ENCODE data around the gene ITGB7.

The ITGB7 gene

DNA sequence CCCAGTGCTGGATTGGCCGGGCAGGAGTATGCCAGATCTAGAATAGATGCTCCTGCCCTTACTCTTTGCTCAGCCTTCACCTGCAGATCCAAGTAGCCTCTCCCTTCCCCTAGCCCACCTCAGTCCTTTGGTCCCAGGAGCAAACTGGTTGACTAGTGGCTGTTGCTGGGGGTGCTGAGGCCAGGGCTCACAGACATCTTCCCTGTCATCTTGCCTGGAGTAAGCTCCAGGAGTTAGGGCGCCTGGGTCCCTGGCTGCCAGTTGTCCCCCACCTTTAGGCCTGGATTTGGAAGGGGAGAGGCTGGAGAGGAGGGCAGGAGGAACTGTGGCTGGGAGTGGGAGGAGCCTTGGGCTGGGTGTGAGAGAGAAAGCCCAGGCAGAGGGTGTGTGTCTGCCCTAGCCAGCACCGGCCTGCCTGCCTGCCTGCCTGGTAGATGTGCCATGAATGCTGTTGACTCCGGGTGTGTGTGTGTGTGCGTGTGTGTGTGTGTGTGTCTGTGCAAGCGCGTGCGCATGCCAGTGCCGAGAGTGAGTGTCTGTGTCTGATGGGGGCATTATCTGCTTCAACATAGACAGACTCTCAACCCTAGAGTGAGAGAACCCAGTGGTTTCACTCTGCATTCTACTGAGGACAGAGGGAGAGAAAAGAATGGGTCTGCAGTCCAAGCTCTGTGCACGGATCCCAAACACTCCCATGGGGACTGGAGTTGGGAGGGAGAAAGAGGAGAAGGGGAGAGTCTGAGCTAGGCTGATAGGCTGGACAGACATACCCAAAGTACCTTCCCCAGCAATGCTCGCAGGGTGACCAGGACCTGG is 25.8 kb upstream of the ITGB7 start:
- TF ChIP-seq FOXP2 (optimal IDR thresholded peaks at IDR 0.05; ENCODE audit: borderline replicate concordance, extremely low read depth, extremely low read length, insufficient read depth) (no peak), POLR2AphosphoS5 (IDR thresholded peaks at IDR 0.05; ENCODE audit: low read depth, low read length) (no peak), TAF1 (IDR thresholded peaks at IDR 0.05; ENCODE audit: borderline replicate concordance, insufficient read depth, low read length) (no peak), SIN3A (IDR thresholded peaks at IDR 0.05; ENCODE audit: borderline replicate concordance, insufficient read depth, low read length) (no peak)
- TF ChIP-seq, protein P1, sequence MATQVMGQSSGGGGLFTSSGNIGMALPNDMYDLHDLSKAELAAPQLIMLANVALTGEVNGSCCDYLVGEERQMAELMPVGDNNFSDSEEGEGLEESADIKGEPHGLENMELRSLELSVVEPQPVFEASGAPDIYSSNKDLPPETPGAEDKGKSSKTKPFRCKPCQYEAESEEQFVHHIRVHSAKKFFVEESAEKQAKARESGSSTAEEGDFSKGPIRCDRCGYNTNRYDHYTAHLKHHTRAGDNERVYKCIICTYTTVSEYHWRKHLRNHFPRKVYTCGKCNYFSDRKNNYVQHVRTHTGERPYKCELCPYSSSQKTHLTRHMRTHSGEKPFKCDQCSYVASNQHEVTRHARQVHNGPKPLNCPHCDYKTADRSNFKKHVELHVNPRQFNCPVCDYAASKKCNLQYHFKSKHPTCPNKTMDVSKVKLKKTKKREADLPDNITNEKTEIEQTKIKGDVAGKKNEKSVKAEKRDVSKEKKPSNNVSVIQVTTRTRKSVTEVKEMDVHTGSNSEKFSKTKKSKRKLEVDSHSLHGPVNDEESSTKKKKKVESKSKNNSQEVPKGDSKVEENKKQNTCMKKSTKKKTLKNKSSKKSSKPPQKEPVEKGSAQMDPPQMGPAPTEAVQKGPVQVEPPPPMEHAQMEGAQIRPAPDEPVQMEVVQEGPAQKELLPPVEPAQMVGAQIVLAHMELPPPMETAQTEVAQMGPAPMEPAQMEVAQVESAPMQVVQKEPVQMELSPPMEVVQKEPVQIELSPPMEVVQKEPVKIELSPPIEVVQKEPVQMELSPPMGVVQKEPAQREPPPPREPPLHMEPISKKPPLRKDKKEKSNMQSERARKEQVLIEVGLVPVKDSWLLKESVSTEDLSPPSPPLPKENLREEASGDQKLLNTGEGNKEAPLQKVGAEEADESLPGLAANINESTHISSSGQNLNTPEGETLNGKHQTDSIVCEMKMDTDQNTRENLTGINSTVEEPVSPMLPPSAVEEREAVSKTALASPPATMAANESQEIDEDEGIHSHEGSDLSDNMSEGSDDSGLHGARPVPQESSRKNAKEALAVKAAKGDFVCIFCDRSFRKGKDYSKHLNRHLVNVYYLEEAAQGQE (IDR thresholded peaks at IDR 0.05; ENCODE audit: insufficient read depth in 1 of 2, low read depth in 2 of 2, low read length in 2 of 2) = no peak

DNA sequence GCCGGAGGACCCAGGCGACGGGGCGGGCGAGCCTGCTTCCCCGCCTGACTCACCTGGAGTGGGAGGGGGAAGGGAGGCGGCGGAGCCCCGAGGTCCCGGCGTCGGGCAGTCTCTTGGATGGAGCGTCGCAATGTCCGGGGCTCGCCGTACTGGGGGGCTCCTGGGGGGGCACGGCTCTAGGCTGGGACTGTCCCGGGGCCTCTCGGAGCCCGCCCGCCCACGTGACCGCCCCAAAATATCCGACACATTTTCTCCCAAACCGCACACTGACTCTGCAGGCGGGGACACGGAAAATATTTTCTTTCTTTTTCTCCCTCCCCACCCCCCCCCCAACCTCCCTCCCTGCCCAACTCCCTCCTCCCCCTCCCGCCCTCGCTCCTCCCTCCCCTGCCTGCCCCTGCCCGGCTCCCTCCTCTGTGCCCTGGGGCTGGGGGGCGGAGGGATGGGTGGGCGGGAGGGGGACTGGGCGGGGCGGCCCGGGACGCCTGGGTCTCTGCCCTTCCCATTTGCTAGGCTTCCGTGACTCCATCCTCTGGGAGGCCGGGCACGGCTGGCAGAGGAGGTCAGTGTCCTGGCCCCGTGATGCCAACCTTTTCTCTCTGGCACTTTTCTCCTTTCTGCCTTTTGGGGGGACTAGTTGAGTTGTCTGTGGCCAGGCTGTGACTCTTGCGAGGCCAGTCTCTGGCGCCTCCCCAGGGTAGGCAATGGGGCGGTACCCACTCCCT is 25.0 kb upstream of the ITGB7 start, which contains the start of gene RARG:
RARG (minus strand) TSS at position 289 of the 725 bp plus-strand sequence. CDS start 4,664 bp downstream, outside the sequence.
- TF ChIP-seq FOXP2 (optimal IDR thresholded peaks at IDR 0.05; ENCODE audit: borderline replicate concordance, extremely low read depth, extremely low read length, insufficient read depth) = no peak
- TF ChIP-seq TAF1 (IDR thresholded peaks at IDR 0.05; ENCODE audit: borderline replicate concordance, insufficient read depth, low read length) = no peak
- TF ChIP-seq, protein P1 (IDR thresholded peaks at IDR 0.05; ENCODE audit: insufficient read depth in 1 of 2, low read depth in 2 of 2, low read length in 2 of 2) = no peak
- TF ChIP-seq SIN3A (IDR thresholded peaks at IDR 0.05; ENCODE audit: borderline replicate concordance, insufficient read depth, low read length) = no peak
- TF ChIP-seq POLR2AphosphoS5 (IDR thresholded peaks at IDR 0.05; ENCODE audit: low read depth, low read length) = no peak

DNA sequence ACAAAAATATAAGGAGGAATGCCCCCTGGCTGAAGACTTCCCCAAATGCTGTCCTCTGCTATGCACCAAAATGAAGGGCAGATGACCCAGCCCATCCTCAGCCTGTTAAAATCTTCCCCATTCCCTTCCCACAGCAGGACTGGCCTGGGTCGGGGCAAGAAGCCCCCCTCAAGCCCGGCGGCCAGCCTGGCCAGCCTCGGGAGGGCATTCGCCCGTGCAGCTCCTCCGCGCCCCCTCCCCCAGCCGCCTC is 24.5 kb upstream of the ITGB7 start:
- TF ChIP-seq TAF1 (IDR thresholded peaks at IDR 0.05; ENCODE audit: borderline replicate concordance, insufficient read depth, low read length) (no peak), FOXP2 (optimal IDR thresholded peaks at IDR 0.05; ENCODE audit: borderline replicate concordance, extremely low read depth, extremely low read length, insufficient read depth) (no peak), POLR2AphosphoS5 (IDR thresholded peaks at IDR 0.05; ENCODE audit: low read depth, low read length) (no peak), SIN3A (IDR thresholded peaks at IDR 0.05; ENCODE audit: borderline replicate concordance, insufficient read depth, low read length) (no peak)
- TF ChIP-seq, protein P1 (IDR thresholded peaks at IDR 0.05; ENCODE audit: insufficient read depth in 1 of 2, low read depth in 2 of 2, low read length in 2 of 2) = no peak

DNA sequence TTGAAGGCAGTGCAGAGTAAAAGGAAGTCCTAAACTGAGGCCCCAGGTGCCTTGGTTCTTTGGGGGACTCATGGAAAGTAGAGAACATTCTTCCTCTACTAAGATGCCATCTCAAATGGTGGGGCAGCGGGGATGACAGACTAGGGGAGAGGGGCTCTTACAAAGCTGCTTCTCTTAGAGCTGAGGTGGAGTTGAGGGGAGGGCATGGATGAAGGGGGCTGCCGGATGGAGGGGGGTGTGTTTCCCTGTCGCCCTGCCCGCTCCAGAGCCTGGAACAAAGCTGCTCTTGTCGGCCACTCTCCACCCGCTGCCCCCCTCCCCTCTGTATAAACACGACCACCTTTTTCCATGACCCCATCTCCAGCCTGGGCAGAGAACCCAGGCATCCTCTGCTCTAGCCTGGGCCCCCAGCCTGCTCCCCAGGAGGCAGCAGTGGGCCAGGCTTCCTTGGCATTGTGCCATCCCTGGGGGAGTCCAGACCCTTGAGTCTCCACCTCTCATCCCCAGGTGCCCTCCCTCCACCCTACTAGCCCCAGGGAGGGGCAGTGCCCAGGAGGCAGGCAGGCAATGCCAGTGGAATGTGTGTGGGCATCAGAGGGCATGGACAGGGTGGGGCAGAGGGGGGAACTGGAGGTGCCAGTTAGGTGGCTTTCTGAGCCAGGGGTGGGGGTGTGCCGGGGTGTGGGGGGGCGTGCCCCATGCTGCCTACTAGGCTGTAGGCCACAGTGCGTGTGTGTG is 23.2 kb upstream of the ITGB7 start:
- TF ChIP-seq FOXP2 (optimal IDR thresholded peaks at IDR 0.05; ENCODE audit: borderline replicate concordance, extremely low read depth, extremely low read length, insufficient read depth) (no peak), SIN3A (IDR thresholded peaks at IDR 0.05; ENCODE audit: borderline replicate concordance, insufficient read depth, low read length) (no peak), POLR2AphosphoS5 (IDR thresholded peaks at IDR 0.05; ENCODE audit: low read depth, low read length) (no peak), TAF1 (IDR thresholded peaks at IDR 0.05; ENCODE audit: borderline replicate concordance, insufficient read depth, low read length) (no peak)
- TF ChIP-seq, protein P1 (IDR thresholded peaks at IDR 0.05; ENCODE audit: insufficient read depth in 1 of 2, low read depth in 2 of 2, low read length in 2 of 2) = no peak

All from PFSK-1 (cell line).